NT2/D1 (cell line): ENCODE results near the gene AGTR1.

Experiments
- DNase-seq: peaks from one replicate; pipeline ENCODE4 v3.0.0-alpha.2; 2011; ENCODE audit warnings: low read depth, low spot score
- H3K27me3 ChIP-seq: 2 replicates; pipeline ENCODE4 v1.6.0; 2011; ENCODE audit warnings: mild to moderate bottlenecking; ENCODE audit not compliant: insufficient read length, insufficient read depth
- H3K36me3 ChIP-seq: 2 replicates; pipeline ENCODE4 v1.6.1; 2011; ENCODE audit warnings: mild to moderate bottlenecking, low read length, mixed read lengths; ENCODE audit not compliant: insufficient read depth, insufficient read length
- H3K4me1 ChIP-seq: 2 replicates; pipeline ENCODE4 v1.5.1; 2011; ENCODE audit not compliant: insufficient read depth, insufficient read length
- H3K4me3 ChIP-seq: 2 replicates; pipeline ENCODE4 v1.5.1; 2011; ENCODE audit warnings: low read depth; ENCODE audit not compliant: insufficient read length
- H3K9ac ChIP-seq: 2 replicates; pipeline ENCODE4 v1.6.0; 2011; ENCODE audit warnings: low read depth; ENCODE audit not compliant: insufficient read length
- H3K9me3 ChIP-seq: 2 replicates; pipeline ENCODE4 v1.5.1; 2011; ENCODE audit warnings: mild to moderate bottlenecking, low read length; ENCODE audit not compliant: insufficient read depth
- SUZ12 ChIP-seq: IDR thresholded peaks from 2 replicates; pipeline ENCODE4 v1.6.1; 2011; ENCODE audit not compliant: insufficient read length, insufficient read depth; ENCODE audit errors: extremely low read depth
- YY1 ChIP-seq: IDR thresholded peaks from 2 replicates; pipeline ENCODE4 v1.6.1; 2011; ENCODE audit not compliant: insufficient read length, insufficient read depth
- ZNF274 ChIP-seq: IDR thresholded peaks from 2 replicates; pipeline ENCODE4 v1.6.1; 2011; ENCODE audit warnings: mild to moderate bottlenecking, low read depth, low read length

Gene AGTR1

DNA sequence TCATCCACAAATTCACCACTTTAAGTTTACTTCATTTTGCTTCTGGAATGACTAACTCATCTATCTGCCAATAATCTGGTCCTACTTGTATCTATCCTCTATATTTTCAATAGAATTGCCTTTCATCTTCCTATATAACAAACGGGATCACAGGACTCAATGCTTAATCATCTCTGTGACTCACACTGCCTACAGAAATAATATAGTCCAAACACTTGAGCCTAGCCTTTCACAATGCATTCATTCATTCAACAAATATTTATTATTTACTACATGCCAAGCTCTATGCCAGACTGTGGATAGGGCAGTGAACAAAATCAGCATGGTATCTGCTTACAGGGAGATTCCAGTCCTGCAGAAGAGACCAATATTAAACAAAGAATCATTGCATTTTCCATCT lies 16.6 kb upstream of the AGTR1 start:
- Histone ChIP-seq H3K27me3 (no peaks in the 10 kb centered on the region), H3K36me3 (no peaks in the 10 kb centered on the region), H3K4me3 (no peak overlapping the region), H3K4me1 (no peaks in the 10 kb centered on the region), H3K9ac (no peak overlapping the region), H3K9me3 (no peaks in the 10 kb centered on the region; the same call in 1 of the 2 replicates)
- TF ChIP-seq ZNF274 (no peak), SUZ12 (no peak), YY1 (no peak)
- DNase-seq, result no peak

DNA sequence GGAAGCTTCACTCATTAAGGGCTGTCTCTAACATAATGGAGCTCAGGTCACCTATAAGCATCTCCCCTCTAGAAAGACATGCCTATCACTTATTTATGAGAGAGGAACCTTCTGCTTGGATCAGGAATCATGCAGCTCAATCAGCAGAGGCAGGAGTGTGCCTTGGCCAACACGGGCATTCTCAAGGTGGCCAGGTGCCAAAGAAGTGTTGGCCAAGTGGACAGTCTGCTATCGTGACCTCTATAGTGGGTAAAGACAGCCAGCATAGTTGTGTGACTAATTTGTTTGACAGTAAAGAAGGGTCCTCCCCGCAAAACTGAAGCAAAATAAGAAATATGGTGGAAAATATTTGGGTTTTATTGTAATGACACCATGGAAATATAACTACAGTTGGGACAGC lies 14.7 kb upstream of the AGTR1 start:
- no peak overlapping the region for H3K4me3 ChIP-seq
- H3K27me3 ChIP-seq, result no peaks in the 10 kb centered on the region
- H3K9ac ChIP-seq, result no peak overlapping the region
- H3K4me1 ChIP-seq, result no peaks in the 10 kb centered on the region
- no peak for TF ChIP-seq ZNF274
- TF ChIP-seq YY1, result no peak
- TF ChIP-seq SUZ12, result no peak
- H3K36me3 ChIP-seq, result no peaks in the 10 kb centered on the region
- no peak for DNase-seq
- no peaks in the 10 kb centered on the region for H3K9me3 ChIP-seq

DNA sequence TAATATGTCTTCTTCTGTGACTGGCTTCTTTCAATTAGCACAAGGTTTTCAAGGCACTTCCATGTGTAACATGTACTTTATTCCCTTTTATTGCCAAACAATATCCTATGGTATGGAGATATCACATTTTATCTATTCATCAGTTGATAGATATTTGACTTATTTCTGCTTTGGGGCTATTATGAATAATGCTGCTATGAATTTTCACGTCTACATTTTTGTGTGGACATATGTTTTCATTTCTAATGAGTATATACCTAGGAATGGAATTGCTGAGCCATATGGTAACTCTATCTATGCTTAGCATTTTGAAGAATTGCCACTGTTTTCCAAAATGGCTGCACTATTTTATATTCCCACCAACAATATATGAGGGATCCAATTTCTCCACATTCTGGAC lies 3.6 kb upstream of the AGTR1 start:
- Histone ChIP-seq H3K4me3 (no peak overlapping the region), H3K27me3 (peaks cover 28% of the 10 kb centered on the region), H3K9me3 (no peaks in the 10 kb centered on the region), H3K4me1 (no peaks in the 10 kb centered on the region), H3K36me3 (no peaks in the 10 kb centered on the region), H3K9ac (no peak overlapping the region)
- TF ChIP-seq SUZ12 (no peak), YY1 (no peak), ZNF274 (no peak)
- no peak for DNase-seq

DNA sequence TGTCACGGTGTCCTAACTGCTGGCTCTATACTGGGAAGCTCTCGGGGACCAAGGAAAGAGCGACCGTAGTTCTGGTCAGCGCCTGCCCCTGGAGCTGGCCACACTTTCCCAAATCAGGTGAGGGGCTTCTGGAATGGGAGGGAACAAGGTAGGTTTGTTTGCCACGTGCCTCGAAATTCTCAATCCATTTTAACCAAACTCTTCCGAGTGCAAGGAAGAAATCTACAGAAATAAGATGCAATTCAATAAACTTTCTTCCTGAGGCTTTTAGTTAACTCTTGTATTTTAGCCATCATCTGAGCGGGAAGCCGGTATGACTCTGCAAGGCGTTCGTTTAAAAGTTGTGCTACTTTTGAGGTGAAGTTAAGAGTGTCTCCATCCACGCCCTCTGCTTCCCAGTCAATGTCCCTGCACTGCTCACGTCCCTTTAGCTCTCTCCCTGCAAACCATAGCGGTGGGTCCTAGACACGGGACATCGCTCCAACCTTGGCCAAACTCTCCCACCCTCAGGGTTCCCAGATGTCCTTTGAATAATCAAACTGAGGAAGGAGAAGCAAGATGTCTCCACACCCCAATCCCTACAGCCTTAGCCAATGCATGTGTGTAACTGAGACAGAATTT lies 597 bp downstream of the AGTR1 start:
- Histone ChIP-seq H3K27me3 (peaks cover 37% of the 10 kb centered on the region), H3K9ac (peak overlapping the region; percentile 67), H3K9me3 (no peaks in the 10 kb centered on the region), H3K36me3 (no peaks in the 10 kb centered on the region), H3K4me1 (no peaks in the 10 kb centered on the region), H3K4me3 (peak overlapping the region; percentile 58)
- no peak for TF ChIP-seq ZNF274
- TF ChIP-seq SUZ12, result no peak
- TF ChIP-seq YY1, result no peak
- DNase-seq, result no peak

DNA sequence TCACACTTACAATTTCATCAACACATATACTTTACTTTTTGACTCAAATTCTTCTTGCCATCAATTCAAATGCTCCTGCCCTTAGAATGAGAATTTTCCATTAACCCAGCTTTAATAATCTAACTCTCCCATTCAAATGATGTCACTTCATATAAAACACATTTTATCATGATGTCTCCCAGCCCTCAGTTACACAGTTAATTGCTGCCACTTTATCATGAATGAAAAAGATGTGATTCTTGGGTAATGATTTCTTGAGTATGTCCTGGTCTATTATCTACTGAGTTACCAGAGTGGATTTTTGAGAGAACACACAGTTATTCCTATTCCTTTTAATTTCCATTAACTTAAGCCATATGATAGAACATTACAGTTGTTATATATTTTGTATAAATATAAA lies 7.6 kb downstream of the AGTR1 start:
- Histone ChIP-seq H3K9me3 (no peaks in the 10 kb centered on the region), H3K9ac (no peak overlapping the region), H3K36me3 (no peaks in the 10 kb centered on the region), H3K27me3 (no peaks in the 10 kb centered on the region), H3K4me3 (no peak overlapping the region), H3K4me1 (no peaks in the 10 kb centered on the region)
- no peak for DNase-seq
- TF ChIP-seq YY1 (no peak), ZNF274 (no peak), SUZ12 (no peak)

DNA sequence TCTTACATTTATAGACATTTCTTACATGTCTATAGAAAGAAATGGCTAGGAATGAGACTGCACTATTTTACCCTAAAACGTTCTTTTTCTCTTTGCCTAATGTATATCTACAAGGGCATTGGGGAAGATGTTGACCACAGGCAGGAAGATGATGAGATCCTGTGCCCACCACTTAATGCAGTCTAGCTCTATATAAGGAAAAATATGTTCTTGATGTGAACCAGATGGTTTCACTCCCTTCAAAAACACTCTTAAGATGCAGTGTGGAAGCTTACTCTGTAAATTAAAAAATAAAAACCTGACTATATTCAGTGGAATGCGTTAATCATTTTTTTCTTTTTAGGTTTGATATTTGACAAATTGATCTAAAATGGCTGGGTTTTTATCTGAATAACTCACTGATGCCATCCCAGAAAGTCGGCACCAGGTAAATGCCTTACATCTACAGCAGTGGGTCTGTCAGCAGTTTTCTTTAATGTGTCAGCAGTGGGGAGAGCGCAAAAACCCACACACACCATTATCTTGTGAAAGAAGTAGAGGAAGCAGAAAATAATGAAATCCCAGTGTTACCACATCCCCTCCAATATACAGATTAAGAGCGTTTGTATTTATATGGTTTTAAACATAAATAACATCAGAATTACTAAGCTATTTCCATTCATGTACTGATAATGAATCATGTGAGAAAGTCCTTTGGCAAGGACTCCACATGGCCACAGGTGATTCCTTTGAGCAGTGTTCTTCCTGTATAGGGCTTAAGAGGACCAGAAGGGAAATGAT lies 10.1 kb downstream of the AGTR1 start:
- Histone ChIP-seq H3K36me3 (no peaks in the 10 kb centered on the region), H3K9ac (no peak overlapping the region), H3K4me1 (no peaks in the 10 kb centered on the region), H3K27me3 (no peaks in the 10 kb centered on the region), H3K9me3 (0 out of 2 replicates have a peak, but pooled peaks cover 5% of the 10 kb centered on the region), H3K4me3 (no peak overlapping the region)
- DNase-seq, result no peak
- TF ChIP-seq ZNF274 (no peak), SUZ12 (no peak), YY1 (no peak)

DNA sequence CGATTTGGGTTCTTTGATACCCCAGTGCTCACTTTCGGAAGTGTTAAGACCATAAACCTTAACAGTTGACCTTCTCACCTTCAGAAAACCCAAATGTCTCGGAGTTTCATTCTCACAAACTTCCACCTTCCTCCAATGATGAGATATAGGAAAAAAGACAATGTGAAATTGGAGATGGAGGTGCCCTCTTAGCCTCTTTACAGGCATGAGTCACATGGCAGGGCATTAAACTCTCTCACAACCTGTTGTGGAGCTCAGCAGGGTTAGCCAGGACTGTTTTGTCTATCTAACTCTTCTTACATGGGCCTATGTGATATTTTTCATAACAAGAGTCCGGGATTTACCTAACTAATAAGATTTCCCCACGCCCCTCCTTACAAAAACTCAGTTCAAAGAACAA lies 10.7 kb downstream of the AGTR1 start:
- Histone ChIP-seq H3K4me1 (no peaks in the 10 kb centered on the region), H3K27me3 (no peaks in the 10 kb centered on the region), H3K9me3 (0 out of 2 replicates have a peak, but pooled peaks cover 5% of the 10 kb centered on the region), H3K4me3 (no peak overlapping the region), H3K36me3 (no peaks in the 10 kb centered on the region), H3K9ac (no peak overlapping the region)
- TF ChIP-seq SUZ12, result no peak
- TF ChIP-seq ZNF274, result no peak
- TF ChIP-seq YY1, result no peak
- DNase-seq, result no peak
